Neural progenitor cell (in vitro differentiated cells): ENCODE results near the gene ADARB2. TPM values are rescaled to one million over a fixed set of nuclear protein-coding genes. Genes with fewer than 3 reads are reported as not detected.

Source experiments
- DNase-seq: peaks from one replicate; pipeline ENCODE4 v3.0.0-alpha.2; 2016; ENCODE audit warnings: low spot score
- H2AFZ ChIP-seq: fragments of 200-600 bp; sonication (generic); replicated peaks from 2 replicates; pipeline ENCODE4 v1.6.1; 2016; ENCODE audit warnings: antibody characterized with exemption
- H3F3A ChIP-seq: fragments of 200-600 bp; sonication (generic); 2 replicates; pipeline ENCODE4 v1.6.1; 2016; ENCODE audit warnings: antibody characterized with exemption, low read depth
- H3K27ac ChIP-seq: fragments of 200-600 bp; sonication (generic); 2 replicates; pipeline ENCODE4 v1.5.1; 2016; ENCODE audit warnings: mild to moderate bottlenecking
- H3K27me3 ChIP-seq: fragments of 200-600 bp; sonication (generic); 2 replicates; pipeline ENCODE4 v1.6.1; 2016; ENCODE audit warnings: mild to moderate bottlenecking, moderate library complexity
- H3K36me3 ChIP-seq: fragments of 200-600 bp; sonication (generic); 2 replicates; pipeline ENCODE4 v1.5.1; 2016
- H3K4me1 ChIP-seq: fragments of 200-600 bp; sonication (generic); 2 replicates; pipeline ENCODE4 v1.6.1; 2016; ENCODE audit warnings: mixed run types
- H3K4me2 ChIP-seq: fragments of 200-600 bp; sonication (generic); 2 replicates; pipeline ENCODE4 v1.6.1; 2016
- H3K4me3 ChIP-seq: fragments of 200-600 bp; sonication (generic); 2 replicates; pipeline ENCODE4 v1.5.1; 2016
- H3K79me2 ChIP-seq: fragments of 200-600 bp; sonication (generic); 2 replicates; pipeline ENCODE4 v1.6.1; 2016; ENCODE audit warnings: low read depth
- H3K9ac ChIP-seq: fragments of 200-600 bp; sonication (generic); 2 replicates; pipeline ENCODE4 v1.6.1; 2016
- H3K9me3 ChIP-seq: fragments of 200-600 bp; sonication (generic); 2 replicates; pipeline ENCODE4 v1.5.1; 2016; ENCODE audit warnings: low read depth
- H4K20me1 ChIP-seq: fragments of 200-600 bp; sonication (generic); 2 replicates; pipeline ENCODE4 v1.6.1; 2016; ENCODE audit warnings: low read depth
- H3K27ac Mint-ChIP-seq: 3 replicates; pipeline ENCODE4 v1.8.0; 2021; ENCODE audit warnings: mixed read lengths
- H3K27me3 Mint-ChIP-seq: 2 replicates; pipeline ENCODE4 v1.8.0; 2022; ENCODE audit warnings: low read depth, mild to moderate bottlenecking, inconsistent platforms, moderate library complexity, mixed read lengths; ENCODE audit not compliant: insufficient read depth
- H3K36me3 Mint-ChIP-seq: 3 replicates; pipeline ENCODE4 v1.8.0; 2021; ENCODE audit warnings: mixed read lengths
- H3K4me1 Mint-ChIP-seq: 3 replicates; pipeline ENCODE4 v1.8.0; 2021; ENCODE audit warnings: mixed read lengths
- H3K4me3 Mint-ChIP-seq: 3 replicates; pipeline ENCODE4 v1.8.0; 2021; ENCODE audit warnings: mild to moderate bottlenecking, moderate library complexity, mixed read lengths
- H3K9me3 Mint-ChIP-seq: 3 replicates; pipeline ENCODE4 v1.8.0; 2020; ENCODE audit warnings: mixed read lengths
- CTCF ChIP-seq: fragments of 200-600 bp; sonication (generic); IDR thresholded peaks from 2 replicates; pipeline ENCODE4 v1.5.1; 2017; ENCODE audit warnings: antibody characterized with exemption, mild to moderate bottlenecking
- EZH2 ChIP-seq: fragments of 200-600 bp; sonication (generic); IDR thresholded peaks from 2 replicates; pipeline ENCODE4 v1.6.1; 2017; ENCODE audit warnings: antibody characterized with exemption, mild to moderate bottlenecking, moderate library complexity
- EZH2phosphoT487 ChIP-seq: fragments of 200-600 bp; sonication (generic); IDR thresholded peaks from 2 replicates; pipeline ENCODE4 v1.6.1; 2017; ENCODE audit warnings: antibody characterized with exemption
- total RNA-seq: library from RNA; depleted of rRNA; stranded (reverse); fragments of >200 nt; gene quantifications from 2 replicates; pipeline ENCODE4 v1.2.3, GENCODE V29; 2015; ENCODE audit warnings: low replicate concordance

Gene ADARB2
- total RNA-seq, 1 donor from 2014 or later: not detected

GRCh38 chr10:1666147-1666546, 71.2 kb downstream of the ADARB2 start:
- Histone ChIP-seq H3K4me1 (no peaks in the 10 kb centered on the region), H3K4me2 (no peak overlapping the region), H3K9me3 (no peaks in the 10 kb centered on the region), H4K20me1 (no peaks in the 10 kb centered on the region), H3K27me3 (no peaks in the 10 kb centered on the region), H2AFZ (no peak overlapping the region), H3K9ac (no peak overlapping the region), H3K36me3 (no peaks in the 10 kb centered on the region), H3F3A (no peaks in the 10 kb centered on the region), H3K27ac (no peak overlapping the region), H3K79me2 (no peaks in the 10 kb centered on the region), H3K4me3 (no peak overlapping the region)
- DNase-seq: no peak
- Mint-ChIP-seq H3K27ac (no peak overlapping the region), H3K4me1 (peaks cover 11% of the 10 kb centered on the region), H3K36me3 (no peaks in the 10 kb centered on the region), H3K9me3 (peaks cover 2% of the 10 kb centered on the region), H3K27me3 (peaks cover 2% of the 10 kb centered on the region), H3K4me3 (no peak overlapping the region)
- no peak for TF ChIP-seq EZH2phosphoT487
- TF ChIP-seq CTCF: no peak
- TF ChIP-seq EZH2: no peak

- Mint-ChIP-seq H3K4me3 (no peak overlapping the region), H3K9me3 (peaks cover 3% of the 10 kb centered on the region), H3K27me3 (peaks cover 2% of the 10 kb centered on the region), H3K4me1 (peaks cover 12% of the 10 kb centered on the region), H3K36me3 (no peaks in the 10 kb centered on the region), H3K27ac (no peak overlapping the region)
- Histone ChIP-seq H3K4me3 (no peak overlapping the region), H3K79me2 (no peaks in the 10 kb centered on the region), H3K9ac (no peak overlapping the region), H3K4me1 (no peaks in the 10 kb centered on the region), H3K27ac (no peak overlapping the region), H3K27me3 (no peaks in the 10 kb centered on the region), H3K4me2 (no peak overlapping the region), H3F3A (no peaks in the 10 kb centered on the region), H4K20me1 (no peaks in the 10 kb centered on the region), H2AFZ (no peak overlapping the region), H3K36me3 (no peaks in the 10 kb centered on the region), H3K9me3 (no peaks in the 10 kb centered on the region)
- DNase-seq: no peak
- no peak for TF ChIP-seq CTCF
- TF ChIP-seq EZH2phosphoT487: no peak
- TF ChIP-seq EZH2: no peak
These were observed 71.6 kb downstream of the ADARB2 start for GRCh38 chr10:1665681-1666080.

GRCh38 chr10:1665021-1665661, 72.2 kb downstream of the ADARB2 start:
- no peaks in the 10 kb centered on the region for H3K9me3 ChIP-seq

More at GRCh38 chr10:1665021-1665661, 72.2 kb downstream of the ADARB2 start:
- no peaks in the 10 kb centered on the region for H3K27me3 ChIP-seq
- no peak overlapping the region for H2AFZ ChIP-seq
- H3F3A ChIP-seq: no peaks in the 10 kb centered on the region
- Mint-ChIP-seq H3K4me1 (peaks cover 13% of the 10 kb centered on the region), H3K4me3 (no peak overlapping the region), H3K36me3 (no peaks in the 10 kb centered on the region), H3K9me3 (peaks cover 5% of the 10 kb centered on the region), H3K27me3 (peaks cover 2% of the 10 kb centered on the region), H3K27ac (no peak overlapping the region)
- TF ChIP-seq CTCF: no peak
- no peak for TF ChIP-seq EZH2
- TF ChIP-seq EZH2phosphoT487: no peak
- no peak overlapping the region for H3K9ac ChIP-seq
- H4K20me1 ChIP-seq: no peaks in the 10 kb centered on the region
- no peaks in the 10 kb centered on the region for H3K4me1 ChIP-seq
- no peaks in the 10 kb centered on the region for H3K79me2 ChIP-seq
- no peak overlapping the region for H3K4me3 ChIP-seq
- H3K4me2 ChIP-seq: no peak overlapping the region
- H3K36me3 ChIP-seq: no peaks in the 10 kb centered on the region
- H3K27ac ChIP-seq: no peak overlapping the region
- no peak for DNase-seq
